Measurements from ENCODE around the gene PLCG2. TPM values are rescaled to one million over a fixed set of nuclear protein-coding genes. Genes with fewer than 3 reads are reported as not detected.
A peak's percentile ranks its signal among the peaks of the same experiment; 100 is the strongest.
"Not testable (repeated sequence)": the region's sequence is repeated elsewhere in the genome, so short reads cannot be mapped to it uniquely, and the experiment has no call there.

Gene PLCG2
- total RNA-seq, 1 donor from 2014 or later, result 8.6 TPM

GRCh38 chr16:82007189-82007588 lies 228.1 kb downstream of the PLCG2 start:
- no peak for ATAC-seq

DNA sequence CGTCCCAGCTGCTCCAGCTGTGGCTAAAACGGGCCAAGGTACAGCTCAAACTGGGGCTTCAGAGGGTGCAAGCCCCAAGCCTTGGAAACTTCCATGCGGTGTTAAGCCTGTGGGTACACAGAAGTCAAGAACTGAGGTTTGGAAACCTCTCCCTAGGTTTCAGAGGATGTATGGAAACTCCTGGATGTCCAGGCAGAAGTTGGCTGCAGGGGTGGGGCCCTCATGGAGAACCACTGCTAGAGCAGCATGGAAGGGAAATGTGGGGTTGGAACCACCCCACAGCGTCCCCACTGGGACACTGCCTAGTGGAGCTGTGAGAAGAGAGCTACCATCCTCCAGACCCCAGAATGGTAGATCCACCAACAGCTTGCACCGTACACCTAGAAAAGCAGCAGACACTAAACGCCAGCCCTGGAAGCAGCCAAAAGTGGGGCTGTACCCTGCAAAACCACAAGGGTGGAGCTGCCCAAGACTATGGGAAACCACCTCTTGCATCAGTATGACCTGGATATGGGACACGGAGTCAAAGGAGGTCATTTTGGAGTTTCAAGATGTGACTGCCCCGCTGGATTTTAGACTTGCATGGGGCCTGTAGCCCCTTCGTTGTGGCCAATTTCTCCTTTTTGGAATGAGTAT lies 230.0 kb downstream of the PLCG2 start:
- ATAC-seq, result no peak

- not testable (repeated sequence) for ATAC-seq
Measured at GRCh38 chr16:82009789-82010188, 230.7 kb downstream of the PLCG2 start.

DNA sequence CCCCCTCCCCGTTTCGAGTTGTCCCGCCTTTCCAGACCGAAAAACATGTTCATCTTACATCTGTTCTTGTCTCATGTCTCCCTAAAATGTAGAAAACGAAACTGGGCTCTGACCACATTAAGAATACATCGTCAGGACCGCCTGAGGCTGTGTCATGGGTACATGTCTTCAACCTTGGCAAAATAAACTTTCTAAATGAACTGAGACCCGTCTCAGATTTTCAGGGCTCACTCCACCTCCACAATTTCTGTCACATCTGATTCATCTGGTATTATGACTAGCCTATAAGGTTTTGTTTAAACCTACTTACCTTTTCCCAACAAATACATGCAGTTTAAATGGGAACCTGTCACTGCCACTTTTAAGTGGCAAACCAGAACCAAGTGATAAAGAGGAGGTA lies 231.6 kb downstream of the PLCG2 start:
- ATAC-seq, result peak; percentile 41

DNA sequence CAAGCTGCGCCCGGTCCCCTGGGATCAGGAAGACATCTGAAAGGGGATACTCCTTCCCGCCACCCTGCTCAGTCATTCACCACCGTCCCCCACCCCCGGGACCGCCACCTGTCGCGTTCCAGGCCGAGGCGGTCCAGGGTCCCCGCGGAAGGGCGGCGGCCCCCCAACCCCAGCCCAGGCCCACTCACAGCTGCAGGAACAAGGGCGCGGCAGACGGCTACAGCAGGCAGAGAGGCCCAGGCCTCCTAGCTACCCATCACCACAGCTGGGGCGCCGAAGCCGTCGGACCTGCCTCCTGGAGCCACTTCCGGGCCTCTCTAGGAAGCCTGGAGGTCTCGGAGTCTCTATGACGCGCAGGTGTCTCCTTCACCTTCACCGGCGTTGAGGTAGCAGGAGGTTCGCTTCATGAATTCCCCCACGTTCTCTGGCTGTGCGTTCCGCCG lies 232.1 kb downstream of the PLCG2 start, which contains the start of gene SDR42E1:
SDR42E1 (minus strand) TSS at position 272 of the 443 bp plus-strand sequence. CDS start 10,612 bp downstream, outside the sequence.
- ATAC-seq, result peak; percentile 87

Other genes with a start within 250 kb of the PLCG2 start
- 14.5 TPM for gene SDR42E1, start 232.2 kb downstream of the PLCG2 start, total RNA-seq

All from esophagus mucosa (tissue), 1 donor.